HepG2 (cell line): ENCODE data around the gene FZD7. TPM values are rescaled to one million over a fixed set of nuclear protein-coding genes. Genes with fewer than 3 reads are reported as not detected.

Experiments
- ARID3A ChIP-seq: IDR thresholded peaks from 2 replicates; pipeline ENCODE4 v1.6.1; 2012; ENCODE audit warnings: low read depth, low read length, improper control_type of control experiment
- ZBTB40 ChIP-seq, 2 experiments: fragments of 450-650 bp in 1 of 2; sonication (generic) in 1 of 2; formaldehyde crosslinking in 1 of 2; IDR thresholded peaks; 2 replicates each; pipeline versions ENCODE4 v1.6.1 to v1.8.0; 2016 to 2022; ENCODE audit warnings: antibody characterized with exemption in 1 of 2, mild to moderate bottlenecking in 1 of 2, missing genetic modification reagents in 1 of 2
- ZNF547 ChIP-seq: sonication (generic); formaldehyde crosslinking; IDR thresholded peaks from 2 replicates; pipeline ENCODE4 v1.5.1; 2020; ENCODE audit warnings: mild to moderate bottlenecking, missing genetic modification reagents
- polyA plus RNA-seq, 8 experiments: library from polyadenylated mRNA; depleted of rRNA in 3 of 8; stranded (reverse) in 7 of 8; unstranded in 1 of 8; fragments of >200 nt; fragmentation: Illumina TruSeq in 4 of 8; extraction: Trizol in 4 of 8; gene quantifications; 2 replicates each; pipeline versions ENCODE4 v1.2.1 to v1.2.3, GENCODE V29; 2011 to 2016; ENCODE audit warnings: low read depth in 4 of 8, missing spikeins in 1 of 8, mixed read lengths in 1 of 8; ENCODE audit not compliant: insufficient read depth in 1 of 8
- total RNA-seq, 5 experiments: library from RNA; depleted of rRNA; stranded (reverse); fragments of >200 nt; fragmentation: Illumina TruSeq; extraction: Trizol; gene quantifications; 2 replicates each; pipeline ENCODE4 v1.2.3, GENCODE V29; 2016; ENCODE audit warnings: low read depth in 1 of 5

FZD7 gene
- total and polyA plus RNA-seq, 2 of the 13 experiments (the other 11 are each of a cell fraction or from before 2014, with no cell fraction given): 0.13 to 0.38 TPM

- TF ChIP-seq ZBTB40 (IDR thresholded peaks at IDR 0.05): no peak
- no peak for TF ChIP-seq ZBTB40 (CRISPR knock-in tag; IDR thresholded peaks at IDR 0.05)
- no peak for TF ChIP-seq ZNF547 (CRISPR knock-in tag)
- TF ChIP-seq ARID3A: no peak
Measured at GRCh38 chr2:202023198-202023903, 10.3 kb upstream of the FZD7 start (continued).
